ENCODE data around the gene INPP5A.
A peak's percentile ranks its signal among the peaks of the same experiment; 100 is the strongest.

Gene INPP5A

DNA sequence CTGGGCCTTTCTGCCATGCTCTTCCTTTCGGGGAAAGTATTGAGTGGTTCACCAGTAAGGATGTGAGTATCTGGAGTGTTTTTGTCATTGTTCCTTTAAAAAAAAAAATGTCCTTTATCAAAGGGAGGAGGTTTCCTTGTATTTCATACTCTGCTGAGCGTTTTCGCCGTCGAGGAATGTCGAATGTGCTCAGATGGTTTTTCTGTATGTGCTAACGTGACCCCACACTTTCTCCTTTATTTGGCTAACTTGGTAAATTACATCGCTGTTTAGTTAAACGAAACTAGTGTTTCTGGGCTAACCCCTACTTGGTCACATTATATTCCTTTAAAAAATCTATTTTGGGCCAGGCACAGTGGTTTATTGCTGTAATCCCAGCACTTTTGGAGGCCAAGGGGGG, 45.9 kb downstream of the INPP5A start:
- peaks cover 9% of the 10 kb centered on the region for H3K9me3 Mint-ChIP-seq
- peaks cover 52% of the 10 kb centered on the region for H3K4me1 Mint-ChIP-seq (ENCODE audit: low read depth)
- intact Hi-C loops (cut with micrococcal nuclease), result no loop called here
- peaks cover 12% of the 10 kb centered on the region for H3K36me3 Mint-ChIP-seq (ENCODE audit: low read depth)
- peaks cover 25% of the 10 kb centered on the region for H3K27me3 Mint-ChIP-seq
- H3K4me3 Mint-ChIP-seq, result no peak overlapping the region
- no peak overlapping the region for H3K27ac Mint-ChIP-seq

DNA sequence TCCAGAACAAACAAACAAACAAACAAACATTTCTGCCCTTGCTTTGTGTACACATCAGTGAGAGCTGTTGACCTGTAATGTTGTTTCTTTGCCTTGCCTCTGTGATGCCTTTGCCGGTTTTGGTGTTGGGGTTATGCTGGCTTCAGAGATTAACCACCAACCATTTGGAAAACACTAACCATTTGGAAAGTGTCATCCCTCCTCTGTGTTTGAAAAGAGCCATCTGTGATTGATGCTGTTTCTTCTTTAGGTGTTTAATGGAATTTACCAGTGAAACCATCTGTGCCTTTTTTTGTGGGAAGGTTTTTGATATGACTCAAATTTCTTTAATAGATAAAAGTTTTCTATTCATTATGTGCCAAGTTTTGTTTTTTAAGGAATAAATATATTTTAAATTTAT, 46.5 kb downstream of the INPP5A start:
- H3K27ac Mint-ChIP-seq, result no peak overlapping the region
- peaks cover 58% of the 10 kb centered on the region for H3K4me1 Mint-ChIP-seq (ENCODE audit: low read depth)
- intact Hi-C loops (cut with micrococcal nuclease), result no loop called here
- H3K36me3 Mint-ChIP-seq (ENCODE audit: low read depth), result peaks cover 12% of the 10 kb centered on the region
- H3K4me3 Mint-ChIP-seq, result no peak overlapping the region
- peaks cover 9% of the 10 kb centered on the region for H3K9me3 Mint-ChIP-seq
- peaks cover 19% of the 10 kb centered on the region for H3K27me3 Mint-ChIP-seq

DNA sequence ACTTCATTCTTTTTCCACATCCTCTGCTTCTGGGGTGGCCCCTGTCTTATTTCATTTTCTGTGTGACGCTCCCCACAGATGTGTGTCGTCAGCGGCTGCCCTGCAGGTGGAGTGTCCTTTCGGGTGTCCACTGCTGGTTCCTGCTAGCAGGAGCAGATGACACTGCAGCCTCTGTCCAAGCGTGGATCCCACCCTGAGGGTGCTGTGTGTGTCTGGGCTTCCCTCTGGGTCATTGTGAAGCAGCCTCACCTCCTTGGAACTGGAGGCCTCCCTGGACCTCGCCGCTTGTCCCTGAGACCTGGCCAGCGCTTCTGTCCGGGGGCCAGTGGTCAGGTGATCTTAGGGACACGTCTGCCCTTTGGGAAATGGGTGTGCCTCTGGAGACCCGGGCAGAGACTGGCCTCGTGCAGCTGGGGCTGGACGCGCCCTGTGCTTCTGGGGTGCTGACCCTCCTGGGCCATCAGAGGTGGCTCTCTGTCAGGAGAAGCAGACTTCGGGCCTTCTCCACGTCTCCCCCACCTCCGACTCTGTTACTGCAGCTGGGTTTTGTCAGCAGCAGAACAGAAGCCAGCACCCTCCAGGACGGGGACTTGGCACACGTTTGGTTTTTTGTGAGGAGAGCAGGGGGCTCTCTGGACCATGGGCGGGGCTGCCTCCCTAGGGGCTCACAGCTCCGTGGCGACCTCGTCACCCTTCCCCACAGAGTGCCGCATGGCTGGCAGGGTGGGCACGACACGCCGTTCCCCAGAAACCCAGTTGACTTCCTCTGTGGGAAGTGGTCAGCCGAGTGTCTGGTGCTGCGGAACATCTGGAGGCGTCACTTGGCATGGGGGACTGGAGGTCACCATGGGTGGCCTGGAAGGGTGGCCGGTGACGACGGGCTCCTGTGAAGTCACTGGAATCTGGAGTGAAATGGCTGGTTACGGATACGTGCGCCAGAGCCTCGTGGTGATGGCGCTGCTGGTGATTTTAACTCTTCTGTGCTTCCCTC, 48.4 kb downstream of the INPP5A start:
- peak overlapping the region; percentile 94 for H3K27ac Mint-ChIP-seq
- intact Hi-C loops (cut with micrococcal nuclease), result no loop called here
- H3K9me3 Mint-ChIP-seq, result peaks cover 8% of the 10 kb centered on the region
- H3K36me3 Mint-ChIP-seq (ENCODE audit: low read depth), result peaks cover 15% of the 10 kb centered on the region
- peaks cover 74% of the 10 kb centered on the region for H3K4me1 Mint-ChIP-seq (ENCODE audit: low read depth)
- H3K4me3 Mint-ChIP-seq, result peak overlapping the region; percentile 67
- H3K27me3 Mint-ChIP-seq, result peaks cover 17% of the 10 kb centered on the region

DNA sequence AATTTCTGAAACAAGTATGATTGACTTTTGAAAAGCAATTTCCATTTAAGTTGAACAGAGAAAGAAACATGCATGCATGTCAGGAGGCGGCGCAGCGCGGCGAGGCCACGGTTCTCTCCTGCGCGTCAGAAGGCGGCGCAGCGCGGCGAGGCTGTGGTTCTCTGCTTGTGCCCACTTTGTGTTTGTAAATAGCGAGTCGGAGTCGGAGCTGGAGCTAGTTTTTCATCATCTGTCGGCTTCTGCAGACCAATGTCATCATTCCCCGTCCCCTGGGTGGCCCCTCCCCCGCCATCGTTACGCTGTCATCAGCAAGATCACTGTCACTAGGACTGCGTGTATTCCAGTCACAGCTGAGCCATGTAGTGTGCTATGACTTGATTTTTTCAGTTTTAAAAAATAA, 49.2 kb downstream of the INPP5A start:
- H3K4me3 Mint-ChIP-seq, result peak overlapping the region; percentile 67

DNA sequence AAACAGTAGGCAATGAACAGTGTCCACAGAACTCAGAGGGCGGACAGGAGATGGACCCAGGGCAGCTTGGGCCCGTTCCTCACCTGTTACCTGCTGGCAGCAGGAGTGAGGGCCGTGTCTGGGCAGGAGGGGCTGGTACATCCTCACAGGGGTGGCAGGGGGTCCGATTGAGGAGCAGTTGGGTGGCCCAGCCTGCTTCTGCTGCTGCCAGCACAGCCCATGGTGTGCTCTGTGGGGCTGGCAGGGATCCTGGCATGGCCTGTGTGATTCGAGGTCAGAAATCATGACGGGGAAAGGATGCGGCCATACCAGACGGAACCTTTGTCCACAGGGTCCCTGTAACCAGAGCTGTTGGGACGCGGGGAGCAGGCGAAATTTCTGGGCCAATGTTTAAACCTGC, 49.6 kb downstream of the INPP5A start:
- intact Hi-C loops (cut with micrococcal nuclease), result no loop called here
- Mint-ChIP-seq H3K4me3 (no peak overlapping the region), H3K27ac (peak overlapping the region; percentile 94), H3K9me3 (no peaks in the 10 kb centered on the region), H3K36me3 (ENCODE audit: low read depth) (peaks cover 7% of the 10 kb centered on the region), H3K27me3 (peaks cover 11% of the 10 kb centered on the region), H3K4me1 (ENCODE audit: low read depth) (peaks cover 73% of the 10 kb centered on the region)

More for the DNA sequence above, 49.2 kb downstream of the INPP5A start:
- Mint-ChIP-seq H3K27me3 (peaks cover 13% of the 10 kb centered on the region), H3K36me3 (ENCODE audit: low read depth) (peaks cover 8% of the 10 kb centered on the region), H3K27ac (peak overlapping the region; percentile 94), H3K4me1 (ENCODE audit: low read depth) (peaks cover 73% of the 10 kb centered on the region), H3K9me3 (peaks cover under 1% of the 10 kb centered on the region)
- intact Hi-C loops (cut with micrococcal nuclease), result no loop called here

DNA sequence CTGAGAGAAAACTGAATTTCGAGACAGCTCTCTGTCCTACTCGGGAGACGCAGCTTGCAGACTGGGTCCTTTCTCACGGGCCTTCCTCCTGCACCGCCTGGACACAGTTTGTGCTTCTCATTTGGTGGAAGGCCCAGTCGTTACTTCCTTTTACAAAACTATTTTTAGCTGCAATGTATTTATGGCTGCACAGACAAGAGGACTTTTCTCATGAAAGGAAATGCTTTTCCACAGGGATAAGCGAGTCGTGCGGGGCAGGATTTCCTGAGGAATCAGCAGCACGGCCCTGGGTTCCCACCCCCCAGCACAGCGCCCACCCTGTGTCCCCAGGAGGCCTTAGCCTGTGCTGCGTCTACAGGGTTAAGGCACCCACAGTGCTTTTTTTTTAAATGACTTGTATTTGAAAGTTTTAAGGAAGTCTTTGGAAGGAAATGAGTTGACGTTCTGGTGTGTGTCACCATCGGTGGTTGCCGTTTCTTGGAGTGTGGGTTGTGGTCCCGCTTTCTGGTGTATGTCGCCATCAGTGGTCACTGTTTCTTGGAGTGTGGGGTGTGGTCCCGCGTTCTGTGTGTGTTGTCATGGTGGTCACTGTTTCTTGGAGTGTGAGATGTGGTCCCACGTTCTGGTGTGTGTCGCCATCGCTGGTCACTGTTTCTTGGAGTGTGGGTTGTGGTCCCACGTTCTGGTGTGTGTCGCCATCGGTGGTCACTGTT, 50.9 kb downstream of the INPP5A start:
- intact Hi-C loops (cut with micrococcal nuclease), result loop anchor here (1.0 kb wide), 2 partner anchors 13 to 51 kb away; partner anchors contain the start of gene INPP5A
- peaks cover 7% of the 10 kb centered on the region for H3K36me3 Mint-ChIP-seq (ENCODE audit: low read depth)
- H3K4me3 Mint-ChIP-seq, result peak overlapping the region; percentile 67
- H3K9me3 Mint-ChIP-seq, result no peaks in the 10 kb centered on the region
- peaks cover 73% of the 10 kb centered on the region for H3K4me1 Mint-ChIP-seq (ENCODE audit: low read depth)
- peak overlapping the region; percentile 94 for H3K27ac Mint-ChIP-seq
- peaks cover 11% of the 10 kb centered on the region for H3K27me3 Mint-ChIP-seq

DNA sequence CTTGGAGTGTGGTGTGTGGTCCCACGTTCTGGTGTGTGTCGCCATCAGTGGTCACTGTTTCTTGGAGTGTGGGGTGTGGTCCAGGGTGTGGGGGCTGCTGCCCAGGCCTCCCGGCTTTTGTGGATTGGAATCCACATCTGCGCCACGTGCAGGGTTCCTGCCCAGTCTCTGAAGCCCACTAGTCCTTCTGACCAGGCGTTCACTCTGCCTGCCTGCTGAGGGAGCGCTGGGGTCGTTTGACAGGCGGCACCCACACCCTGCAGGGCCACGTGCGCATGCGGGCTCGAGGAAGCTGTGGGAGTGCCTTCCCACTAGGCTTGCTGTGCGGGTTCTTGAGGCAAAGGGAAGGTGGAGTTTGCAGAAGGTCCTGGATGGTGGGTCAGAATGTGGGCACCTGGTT, 51.4 kb downstream of the INPP5A start:
- Mint-ChIP-seq H3K9me3 (no peaks in the 10 kb centered on the region), H3K36me3 (ENCODE audit: low read depth) (peaks cover 7% of the 10 kb centered on the region), H3K27me3 (peaks cover 11% of the 10 kb centered on the region), H3K4me1 (ENCODE audit: low read depth) (peaks cover 78% of the 10 kb centered on the region), H3K27ac (peak overlapping the region; percentile 94), H3K4me3 (peak overlapping the region; percentile 67)
- intact Hi-C loops (cut with micrococcal nuclease), result no loop called here

DNA sequence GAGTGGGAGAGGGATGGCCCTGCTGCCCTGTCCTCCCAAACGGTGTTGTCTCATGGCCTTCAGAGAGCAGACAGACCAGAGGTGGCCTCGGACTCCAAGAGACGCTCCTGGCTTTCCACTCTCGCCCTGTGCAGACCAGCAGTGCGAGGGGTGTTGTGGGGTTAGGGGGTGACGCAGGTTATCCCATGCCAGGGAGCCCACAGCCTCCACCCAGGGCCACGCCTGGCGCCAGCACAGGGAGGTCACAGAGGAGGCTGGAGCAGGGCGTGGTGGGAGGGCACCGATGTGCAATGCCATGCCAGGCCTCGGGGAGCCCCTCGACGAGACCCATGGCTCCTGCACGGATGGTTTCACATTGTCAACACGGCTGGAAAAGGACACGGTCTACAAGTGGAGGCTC, 52.1 kb downstream of the INPP5A start:
- intact Hi-C loops (cut with micrococcal nuclease), result no loop called here
- Mint-ChIP-seq H3K27ac (peak overlapping the region; percentile 94), H3K4me1 (ENCODE audit: low read depth) (peaks cover 85% of the 10 kb centered on the region), H3K4me3 (no peak overlapping the region), H3K27me3 (peaks cover 11% of the 10 kb centered on the region), H3K9me3 (no peaks in the 10 kb centered on the region), H3K36me3 (ENCODE audit: low read depth) (peaks cover 7% of the 10 kb centered on the region)

DNA sequence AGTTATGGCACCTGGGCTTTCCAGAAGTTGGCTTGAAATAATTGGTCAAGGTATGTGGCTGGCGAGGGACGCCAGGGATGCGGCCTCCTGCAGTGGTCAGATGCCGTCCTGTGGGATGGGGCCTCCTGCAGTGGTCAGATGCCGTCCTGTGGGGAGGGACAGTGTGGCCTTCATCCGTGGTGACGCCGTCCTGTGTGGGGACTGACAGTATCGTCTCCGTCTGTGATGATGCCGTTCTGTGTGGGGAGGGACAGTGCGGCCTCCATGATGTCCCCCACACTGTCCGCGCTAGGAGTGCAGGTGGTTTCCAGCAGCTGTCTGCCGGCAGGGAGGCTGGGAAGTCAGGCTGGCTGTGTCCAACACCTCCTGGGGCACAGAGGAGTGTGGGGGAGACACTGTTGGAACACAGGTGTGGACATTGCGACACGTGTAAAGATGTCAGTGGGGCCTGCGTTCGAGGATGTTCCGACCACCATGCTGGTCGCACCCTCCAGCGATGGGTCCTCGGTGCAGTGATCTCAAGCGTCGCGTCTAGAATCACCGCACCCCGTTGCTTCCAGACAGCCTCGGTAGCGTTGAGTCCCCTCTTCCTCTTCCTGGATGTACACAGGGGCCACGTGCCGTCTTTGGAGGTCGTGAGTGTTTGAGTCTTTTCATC, 52.6 kb downstream of the INPP5A start:
- H3K9me3 Mint-ChIP-seq, result no peaks in the 10 kb centered on the region
- peaks cover 90% of the 10 kb centered on the region for H3K4me1 Mint-ChIP-seq (ENCODE audit: low read depth)
- H3K27ac Mint-ChIP-seq, result peak overlapping the region; percentile 94
- intact Hi-C loops (cut with micrococcal nuclease), result no loop called here
- peaks cover 7% of the 10 kb centered on the region for H3K36me3 Mint-ChIP-seq (ENCODE audit: low read depth)
- peaks cover 11% of the 10 kb centered on the region for H3K27me3 Mint-ChIP-seq
- H3K4me3 Mint-ChIP-seq, result no peak overlapping the region

DNA sequence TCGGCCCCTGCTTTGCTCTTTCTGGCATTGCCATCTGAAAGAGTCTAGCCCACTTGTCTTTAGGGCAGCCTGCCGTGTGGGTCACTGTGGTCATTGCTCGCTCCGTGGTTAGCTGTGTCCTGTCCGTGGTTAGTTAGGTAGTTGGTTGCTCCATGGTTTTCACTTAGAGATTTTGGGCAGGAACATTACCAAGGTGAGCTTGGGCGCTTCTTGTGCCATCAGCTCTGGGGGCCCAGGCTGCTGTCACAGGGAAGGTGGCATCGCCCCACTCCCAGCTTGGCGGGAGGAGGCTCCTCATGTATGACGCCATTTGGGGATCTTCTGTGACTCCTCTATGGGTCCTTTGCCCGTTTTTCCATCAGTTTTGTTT, 53.1 kb downstream of the INPP5A start:
- peaks cover 9% of the 10 kb centered on the region for H3K27me3 Mint-ChIP-seq
- H3K4me1 Mint-ChIP-seq (ENCODE audit: low read depth), result peaks cover 87% of the 10 kb centered on the region
- H3K4me3 Mint-ChIP-seq, result no peak overlapping the region
- intact Hi-C loops (cut with micrococcal nuclease), result no loop called here
- peak overlapping the region; percentile 94 for H3K27ac Mint-ChIP-seq
- H3K9me3 Mint-ChIP-seq, result no peaks in the 10 kb centered on the region
- H3K36me3 Mint-ChIP-seq (ENCODE audit: low read depth), result peaks cover 7% of the 10 kb centered on the region

DNA sequence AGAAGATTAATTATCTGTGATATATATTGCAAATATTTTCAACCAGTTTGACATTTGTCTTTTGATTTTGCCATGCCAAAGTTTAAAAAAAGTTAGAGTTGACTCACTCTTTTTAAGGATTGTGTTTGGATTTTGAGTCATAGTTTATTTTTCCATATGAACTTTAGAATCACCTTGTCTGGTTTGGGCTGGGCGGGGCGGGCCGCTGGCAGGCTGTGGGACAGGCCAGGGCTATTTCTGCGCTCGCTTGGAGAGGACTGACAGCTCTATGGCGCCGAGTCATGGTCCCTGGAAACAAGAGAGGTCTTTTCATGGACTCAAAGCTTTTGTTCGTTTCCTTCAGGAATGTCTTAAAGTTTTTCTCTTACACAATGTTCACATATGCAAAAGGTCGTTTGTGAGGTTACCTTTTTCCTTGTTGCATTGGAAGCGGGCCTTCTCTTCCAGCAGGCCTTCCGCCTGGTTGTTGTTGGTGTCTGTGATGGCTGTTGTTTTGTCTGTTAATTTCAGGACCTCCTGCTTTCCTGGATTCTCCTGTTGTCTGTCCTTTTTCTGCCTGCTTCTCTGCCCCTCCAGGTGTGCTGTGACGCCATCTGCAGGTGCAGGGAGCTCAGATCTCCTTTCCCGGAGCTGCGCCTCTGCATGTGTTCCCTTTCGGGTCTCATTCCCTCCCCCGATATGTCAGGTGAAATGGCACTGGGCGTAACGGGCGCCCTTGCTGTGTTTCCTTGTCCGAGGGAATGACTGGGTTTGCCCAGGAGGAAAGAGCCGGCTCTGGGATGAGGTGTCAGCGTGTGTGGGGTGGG, 53.8 kb downstream of the INPP5A start:
- peaks cover 80% of the 10 kb centered on the region for H3K4me1 Mint-ChIP-seq (ENCODE audit: low read depth)
- peak overlapping the region; percentile 94 for H3K27ac Mint-ChIP-seq
- H3K4me3 Mint-ChIP-seq, result no peak overlapping the region
- no peaks in the 10 kb centered on the region for H3K9me3 Mint-ChIP-seq
- intact Hi-C loops (cut with micrococcal nuclease), result no loop called here
- peaks cover 7% of the 10 kb centered on the region for H3K36me3 Mint-ChIP-seq (ENCODE audit: low read depth)
- H3K27me3 Mint-ChIP-seq, result peaks cover 8% of the 10 kb centered on the region

DNA sequence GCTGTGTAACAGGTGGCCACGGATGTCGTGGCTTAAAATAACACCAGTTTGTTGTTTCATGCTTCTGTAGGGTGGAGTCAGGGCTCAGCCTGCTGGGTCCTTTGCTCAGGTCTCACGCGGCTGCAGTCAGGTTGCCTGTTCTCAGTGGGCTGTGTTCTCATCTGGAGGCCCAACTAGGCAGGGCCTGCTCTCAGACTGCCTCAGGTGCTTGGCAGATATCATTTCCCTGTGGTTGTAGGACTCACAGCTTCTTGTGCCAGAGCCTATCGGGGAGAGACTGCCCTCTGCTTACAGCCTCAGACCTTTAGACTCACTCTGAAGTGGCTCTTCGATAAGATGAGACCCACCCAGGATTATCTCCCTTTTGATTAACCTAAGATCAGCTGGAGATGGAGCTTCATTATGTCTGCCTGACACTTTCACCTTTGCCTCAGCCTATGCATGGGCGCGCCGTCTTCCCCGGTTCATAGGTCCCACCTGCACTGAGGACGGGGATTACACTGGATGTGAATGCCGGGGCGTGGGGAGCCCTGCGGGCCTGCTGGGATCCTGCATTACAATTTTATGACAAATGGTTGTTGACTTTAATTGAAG, 55.3 kb downstream of the INPP5A start:
- Mint-ChIP-seq H3K27me3 (peaks cover 9% of the 10 kb centered on the region), H3K4me1 (ENCODE audit: low read depth) (peaks cover 80% of the 10 kb centered on the region), H3K9me3 (no peaks in the 10 kb centered on the region), H3K4me3 (no peak overlapping the region), H3K36me3 (ENCODE audit: low read depth) (peaks cover 7% of the 10 kb centered on the region), H3K27ac (peak overlapping the region; percentile 31)
- intact Hi-C loops (cut with micrococcal nuclease), result no loop called here

DNA sequence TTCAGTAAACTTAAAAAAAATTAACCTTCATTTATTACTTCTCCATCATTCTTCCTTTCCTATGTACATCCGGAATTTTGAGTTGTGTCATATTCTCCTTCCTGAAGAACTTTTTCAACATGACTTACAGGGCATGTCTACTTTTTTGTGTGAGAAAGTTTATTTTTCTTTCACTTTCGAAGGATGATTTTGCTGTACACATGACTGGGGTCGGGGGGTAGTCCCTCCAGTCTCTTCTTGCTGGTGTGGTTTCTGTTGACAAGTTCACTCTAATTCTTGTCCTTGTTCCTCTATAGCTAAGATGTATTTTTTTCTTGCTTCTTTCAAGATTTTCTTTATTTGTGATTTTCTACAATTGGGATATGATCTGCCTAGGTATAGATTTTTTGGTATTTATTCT, 55.8 kb downstream of the INPP5A start:
- intact Hi-C loops (cut with micrococcal nuclease), result no loop called here
- Mint-ChIP-seq H3K27ac (peak overlapping the region; percentile 31), H3K4me3 (peak overlapping the region; percentile 14), H3K4me1 (ENCODE audit: low read depth) (peaks cover 80% of the 10 kb centered on the region), H3K36me3 (ENCODE audit: low read depth) (peaks cover 7% of the 10 kb centered on the region), H3K9me3 (no peaks in the 10 kb centered on the region), H3K27me3 (peaks cover 9% of the 10 kb centered on the region)
